Natural killer cell (primary cell): ENCODE results near the gene CKB. TPM values are rescaled to one million over a fixed set of nuclear protein-coding genes. Genes with fewer than 3 reads are reported as not detected.

Experiments
- ATAC-seq, 3 donors: fragments of 150-1000 bp in 2 of 3; fragments of 200-7000 bp in 1 of 3; cut with Tn5 transposase; 1 replicate in 1 of 3; 2 replicates in 2 of 3; pipeline ENCODE4 v1.10.0; 2021; ENCODE audit warnings: mild to moderate bottlenecking in 2 of 3, moderate library complexity in 2 of 3
- DNase-seq, 2 donors: peaks; one replicate each; pipeline versions ENCODE4 v3.0.0 to v3.0.0-alpha.2; 2013 to 2021; ENCODE audit warnings: mixed read lengths in 1 of 2
- H3K27ac ChIP-seq: one replicate; pipeline ENCODE4 v1.5.1; 2013; ENCODE audit warnings: mild to moderate bottlenecking, low read length
- H3K27me3 ChIP-seq: one replicate; pipeline ENCODE4 v1.6.1; 2013; ENCODE audit warnings: low read length; ENCODE audit not compliant: control insufficient read depth, insufficient read depth
- H3K36me3 ChIP-seq: one replicate; pipeline ENCODE4 v1.6.1; 2013; ENCODE audit warnings: low read length; ENCODE audit not compliant: control insufficient read depth, insufficient read depth
- H3K4me1 ChIP-seq: one replicate; pipeline ENCODE4 v1.6.1; 2013; ENCODE audit warnings: low read length; ENCODE audit not compliant: control insufficient read depth, insufficient read depth
- H3K4me3 ChIP-seq: one replicate; pipeline ENCODE4 v1.5.1; 2013; ENCODE audit warnings: low read length
- H3K9me3 ChIP-seq: one replicate; pipeline ENCODE4 v1.6.1; 2013; ENCODE audit warnings: low read length; ENCODE audit not compliant: control insufficient read depth, insufficient read depth
- H3K27ac Mint-ChIP-seq, 2 donors: one replicate each; pipeline ENCODE4 v1.8.0; 2022; ENCODE audit warnings: mild to moderate bottlenecking in 2 of 2, mixed read lengths in 2 of 2, moderate library complexity in 1 of 2
- H3K27me3 Mint-ChIP-seq, 2 donors: one replicate each; pipeline ENCODE4 v1.8.0; 2022; ENCODE audit warnings: low read depth in 2 of 2, mixed read lengths in 2 of 2
- H3K36me3 Mint-ChIP-seq: one replicate; pipeline ENCODE4 v1.8.0; 2022; ENCODE audit warnings: mixed read lengths
- H3K4me1 Mint-ChIP-seq, 2 donors: one replicate each; pipeline ENCODE4 v1.8.0; 2022; ENCODE audit warnings: mixed read lengths in 2 of 2
- H3K4me3 Mint-ChIP-seq: one replicate; pipeline ENCODE4 v1.8.0; 2022; ENCODE audit warnings: mild to moderate bottlenecking, moderate library complexity, mixed read lengths
- H3K9me3 Mint-ChIP-seq, 2 donors: one replicate each; pipeline ENCODE4 v1.8.0; 2022; ENCODE audit warnings: mixed read lengths in 2 of 2
- WGBS: methylation state at CpG from one replicate; pipeline ENCODE4 v1.1.7; 2013; ENCODE audit warnings: missing lambda C conversion rate; ENCODE audit not compliant: insufficient coverage; 5-methylcytosine and 5-hydroxymethylcytosine counted together
- intact Hi-C: fragments of 100-400 bp; cut with micrococcal nuclease; formaldehyde crosslinking; loops from one replicate; pipeline ENCODE4 v1.14.2; 2022
- total RNA-seq, 4 donors: library from RNA; stranded (reverse); fragments of 120-200 nt in 1 of 4; gene quantifications; one replicate each; pipeline versions ENCODE4 v1.2.3 to v1.2.4, GENCODE V29; 2013 to 2022
- TF ChIP-seq, protein P1 (sequence below): fragments of 200-600 bp; IDR thresholded peaks from one replicate; pipeline ENCODE4 v1.8.0; 2022; ENCODE audit warnings: antibody characterized with exemption

Gene CKB
- total RNA-seq, 3 donors from 2014 or later (not counting 1 experiment from before 2014, with no cell fraction given): 4.0 to 37.4 (median 9.0) TPM

DNA sequence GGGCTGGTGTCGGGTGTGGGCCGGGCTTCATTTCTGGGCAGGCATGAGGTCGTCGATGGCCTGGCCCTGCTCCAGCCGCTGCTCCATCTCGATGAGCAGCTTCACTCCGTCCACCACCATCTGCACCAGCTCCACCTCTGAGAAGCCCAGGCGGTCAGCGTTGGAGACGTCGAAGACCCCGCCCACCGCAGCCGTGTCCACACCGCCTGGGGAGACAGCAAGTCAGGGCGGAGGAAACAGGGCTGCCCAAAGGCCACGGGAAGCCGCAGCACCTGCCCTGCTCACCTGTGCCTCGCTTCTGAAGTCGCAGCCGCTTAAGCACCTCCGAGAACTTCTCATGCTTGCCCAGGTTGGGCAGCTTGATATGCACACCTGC, 2.8 kb downstream of the CKB start:
- H3K4me3 ChIP-seq: no peak overlapping the region
- H3K27ac Mint-ChIP-seq: no peak overlapping the region
- peaks cover 0 to 6% of the 10 kb centered on the region in 2 donors for H3K27me3 Mint-ChIP-seq
- no peak for DNase-seq
- no peaks in the 10 kb centered on the region for H3K36me3 Mint-ChIP-seq
- H3K27ac ChIP-seq: no peak overlapping the region
- no peaks in the 10 kb centered on the region for H3K36me3 ChIP-seq
- H3K4me3 Mint-ChIP-seq: peak overlapping the region; percentile 66
- peaks cover 19% of the 10 kb centered on the region for H3K4me1 ChIP-seq
- intact Hi-C loops: loop anchor here (1.0 kb wide), 1 partner anchor 26 kb away; no protein-coding TSS in a partner anchor
- TF ChIP-seq, protein P1, sequence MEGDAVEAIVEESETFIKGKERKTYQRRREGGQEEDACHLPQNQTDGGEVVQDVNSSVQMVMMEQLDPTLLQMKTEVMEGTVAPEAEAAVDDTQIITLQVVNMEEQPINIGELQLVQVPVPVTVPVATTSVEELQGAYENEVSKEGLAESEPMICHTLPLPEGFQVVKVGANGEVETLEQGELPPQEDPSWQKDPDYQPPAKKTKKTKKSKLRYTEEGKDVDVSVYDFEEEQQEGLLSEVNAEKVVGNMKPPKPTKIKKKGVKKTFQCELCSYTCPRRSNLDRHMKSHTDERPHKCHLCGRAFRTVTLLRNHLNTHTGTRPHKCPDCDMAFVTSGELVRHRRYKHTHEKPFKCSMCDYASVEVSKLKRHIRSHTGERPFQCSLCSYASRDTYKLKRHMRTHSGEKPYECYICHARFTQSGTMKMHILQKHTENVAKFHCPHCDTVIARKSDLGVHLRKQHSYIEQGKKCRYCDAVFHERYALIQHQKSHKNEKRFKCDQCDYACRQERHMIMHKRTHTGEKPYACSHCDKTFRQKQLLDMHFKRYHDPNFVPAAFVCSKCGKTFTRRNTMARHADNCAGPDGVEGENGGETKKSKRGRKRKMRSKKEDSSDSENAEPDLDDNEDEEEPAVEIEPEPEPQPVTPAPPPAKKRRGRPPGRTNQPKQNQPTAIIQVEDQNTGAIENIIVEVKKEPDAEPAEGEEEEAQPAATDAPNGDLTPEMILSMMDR: no peak
- peaks cover 0 to 14% of the 10 kb centered on the region in 2 donors for H3K4me1 Mint-ChIP-seq
- H3K27me3 ChIP-seq: peaks cover 5% of the 10 kb centered on the region
- no peaks in the 10 kb centered on the region for H3K9me3 Mint-ChIP-seq
- WGBS: 89% methylated on average over 22 of the region's 22 CpGs
- ATAC-seq: no peak
- H3K9me3 ChIP-seq: no peaks in the 10 kb centered on the region

DNA sequence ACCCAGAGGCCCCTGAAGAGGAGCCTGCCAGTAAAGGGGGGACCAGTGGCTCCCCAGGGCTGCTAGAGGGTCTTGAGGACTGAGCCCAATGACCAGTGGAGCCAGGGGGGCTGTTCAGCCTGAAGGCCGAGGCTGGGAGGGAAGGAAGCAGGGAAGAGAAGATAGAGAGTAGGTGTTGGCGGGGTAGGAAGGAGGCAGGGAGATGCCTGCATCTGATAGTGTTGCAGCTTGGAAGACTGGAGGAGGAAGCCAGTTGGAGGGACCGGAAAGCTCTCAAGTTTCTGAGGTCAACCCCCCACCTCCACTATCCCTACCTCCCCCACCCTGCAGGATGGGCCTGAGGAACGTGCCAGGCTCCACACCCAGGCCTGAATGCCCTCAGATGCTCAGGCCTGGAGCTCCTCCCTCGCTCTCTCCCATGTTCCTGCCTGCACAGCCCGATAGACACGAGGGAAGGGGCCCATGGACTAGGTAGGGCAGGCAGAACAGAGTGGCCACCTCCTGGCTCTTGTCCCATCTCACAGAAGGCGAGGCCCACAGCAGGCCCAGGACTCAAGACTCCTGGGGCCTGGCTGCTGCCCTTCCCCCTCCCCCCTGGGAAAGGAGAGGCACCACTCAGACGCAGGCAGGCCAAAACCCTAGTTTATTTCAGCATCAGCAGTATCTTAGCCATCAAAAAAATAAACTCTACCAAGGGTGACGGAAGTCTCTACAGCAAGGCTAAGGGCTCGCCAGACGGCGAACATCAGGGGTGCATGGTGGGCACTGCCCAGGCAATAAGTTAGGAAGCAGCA, 3.4 kb downstream of the CKB start:
- H3K27ac ChIP-seq: no peak overlapping the region
- Mint-ChIP-seq H3K27ac (no peak overlapping the region), H3K9me3 (no peaks in the 10 kb centered on the region), H3K36me3 (no peaks in the 10 kb centered on the region), H3K4me1 (peaks cover 0 to 14% of the 10 kb centered on the region in 2 donors), H3K4me3 (peak overlapping the region; percentile 66), H3K27me3 (peaks cover 0 to 6% of the 10 kb centered on the region in 2 donors)
- H3K36me3 ChIP-seq: no peaks in the 10 kb centered on the region
- no peak for ATAC-seq
- H3K27me3 ChIP-seq: peaks cover 5% of the 10 kb centered on the region
- intact Hi-C loops: loop anchor here (1.0 kb wide), 1 partner anchor 27 kb away; no protein-coding TSS in a partner anchor
- peaks cover 19% of the 10 kb centered on the region for H3K4me1 ChIP-seq
- H3K4me3 ChIP-seq: no peak overlapping the region
- 42% methylated on average over 12 of the region's 13 CpGs for WGBS
- H3K9me3 ChIP-seq: no peaks in the 10 kb centered on the region
- no peak for DNase-seq
- TF ChIP-seq, protein P1: no peak

DNA sequence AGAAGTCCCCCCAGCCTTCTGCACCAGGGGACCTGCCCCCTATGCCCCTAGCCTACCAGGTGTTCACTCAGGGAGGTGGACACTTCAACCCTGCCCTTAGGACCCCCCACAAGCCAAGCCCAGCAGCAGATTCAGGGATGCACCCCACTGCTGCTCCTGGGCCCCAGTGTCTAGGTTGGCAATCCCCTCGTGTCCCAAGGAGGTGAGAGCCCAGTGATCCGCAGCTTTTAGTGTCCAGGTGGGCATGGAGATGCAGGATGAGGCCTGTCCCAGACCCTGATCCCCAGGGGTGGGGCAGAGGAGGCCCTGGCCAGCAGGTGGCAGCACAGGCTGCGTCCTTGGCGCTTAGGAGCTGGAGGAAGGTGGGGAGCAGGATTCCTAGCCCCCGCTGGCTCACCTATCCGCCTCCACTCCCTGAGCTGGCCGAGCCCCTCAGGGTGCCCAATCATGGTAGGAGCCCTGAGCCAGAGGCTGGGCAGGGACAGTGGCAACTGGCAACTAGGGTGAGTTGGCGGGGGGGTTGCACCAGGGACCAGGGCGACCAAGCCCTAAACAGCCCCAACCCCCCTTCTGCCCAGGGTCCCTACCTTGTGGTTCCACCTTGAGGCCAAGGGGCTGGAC, 4.1 kb downstream of the CKB start:
- DNase-seq: peak; percentile 49 to 78
- no peaks in the 10 kb centered on the region for H3K9me3 ChIP-seq
- no peaks in the 10 kb centered on the region for H3K9me3 Mint-ChIP-seq
- H3K36me3 ChIP-seq: no peaks in the 10 kb centered on the region
- TF ChIP-seq, protein P1: peak; percentile 77
- H3K4me3 Mint-ChIP-seq: peak overlapping the region; percentile 62
- intact Hi-C loops: loop anchor here (1.0 kb wide), 1 partner anchor 28 kb away; no protein-coding TSS in a partner anchor
- no peaks in the 10 kb centered on the region for H3K36me3 Mint-ChIP-seq
- peaks cover 0 to 6% of the 10 kb centered on the region in 2 donors for H3K27me3 Mint-ChIP-seq
- H3K4me1 Mint-ChIP-seq: peaks cover 0 to 14% of the 10 kb centered on the region in 2 donors
- WGBS: 53% methylated on average over 9 of the region's 9 CpGs
- H3K4me3 ChIP-seq: no peak overlapping the region
- H3K27ac ChIP-seq: no peak overlapping the region
- ATAC-seq: peak in 2 of 3 donors; percentile 30 to 37
- H3K4me1 ChIP-seq: peaks cover 19% of the 10 kb centered on the region
- H3K27me3 ChIP-seq: peaks cover 5% of the 10 kb centered on the region
- no peak overlapping the region for H3K27ac Mint-ChIP-seq
